GM12878 (cell line): Measurements from ENCODE around the gene DCAF6. TPM values are rescaled to one million over a fixed set of nuclear protein-coding genes. Genes with fewer than 3 reads are reported as not detected.

ENCODE experiments used
- ATAC-seq: fragments of 200-7000 bp; cut with Tn5 transposase; 3 replicates; pipeline ENCODE4 v1.9.1; 2020; ENCODE audit warnings: mild to moderate bottlenecking, moderate library complexity
- BruUV-seq: library from RNA; stranded (reverse); fragments of 400-500 nt; replicated peaks from 2 replicates; lab custom pipeline; 2021; lab: Mats Ljungman, UMichigan
- CTCF ChIA-PET: fragments of 300-600 bp; sonication (Branson Sonifier 250); formaldehyde crosslinking; extraction: SDS; loops from one replicate; lab custom pipeline; 2021; ENCODE audit warnings: inconsistent platforms; lab: Yijun Ruan, JAX
- POLR2A ChIA-PET: fragments of 350-600 bp; formaldehyde crosslinking; extraction: SDS; loops from one replicate; lab custom pipeline; 2021; ENCODE audit warnings: inconsistent platforms; lab: Charles Lee
- RAD21 ChIA-PET: fragments of 300-600 bp; sonication (Branson Sonifier 250); formaldehyde crosslinking; loops from one replicate; lab custom pipeline; 2023; ENCODE audit warnings: antibody characterized with exemption; ENCODE audit not compliant: unreplicated experiment; lab: Charles Lee
- SMC1A ChIA-PET: fragments of 300-600 bp; sonication (Branson Sonifier 250); formaldehyde crosslinking; loops from one replicate; lab custom pipeline; 2023; ENCODE audit not compliant: unreplicated experiment, uncharacterized antibody; lab: Charles Lee
- DNase-seq: peaks from one replicate; pipeline ENCODE4 v3.0.0-alpha.2; 2011; ENCODE audit warnings: low read depth, low spot score
- FAIRE-seq: peaks from 3 replicates; lab custom pipeline; 2011; peaks lifted over from hg19 to GRCh38; lab: Jason Lieb, UNC
- H2AFZ ChIP-seq: 2 replicates; pipeline ENCODE4 v1.6.0; 2011; ENCODE audit warnings: low read depth, low read length, control low read depth; ENCODE audit not compliant: control insufficient read depth
- H3K27ac ChIP-seq: 2 replicates; pipeline ENCODE4 v1.5.1; 2011; ENCODE audit warnings: control low read depth; ENCODE audit not compliant: control insufficient read depth, insufficient read depth
- H3K27me3 ChIP-seq, 2 experiments: replicated peaks in 1 of 2; 2 replicates each; pipeline versions ENCODE4 v1.6.0 to v1.6.1; 2011; ENCODE audit warnings: low read length in 1 of 2; ENCODE audit not compliant: control insufficient read depth in 2 of 2, insufficient read depth in 2 of 2
- H3K36me3 ChIP-seq, 2 experiments: 2 replicates each; pipeline ENCODE4 v1.5.1; 2011; ENCODE audit warnings: low read length in 1 of 2; ENCODE audit not compliant: control insufficient read depth in 2 of 2, insufficient read depth in 2 of 2
- H3K4me1 ChIP-seq: 2 replicates; pipeline ENCODE4 v1.6.1; 2011; ENCODE audit warnings: mild to moderate bottlenecking, low read length, moderate library complexity, mixed read lengths; ENCODE audit not compliant: control insufficient read depth, insufficient read depth
- H3K4me2 ChIP-seq: 2 replicates; pipeline ENCODE4 v1.6.0; 2011; ENCODE audit warnings: control low read depth; ENCODE audit not compliant: control insufficient read depth, insufficient read depth
- H3K4me3 ChIP-seq: fragments of 200-600 bp; sonication (generic); 2 replicates; pipeline ENCODE4 v1.5.1; 2016
- H3K79me2 ChIP-seq: 2 replicates; pipeline ENCODE4 v1.6.0; 2011; ENCODE audit warnings: low read length; ENCODE audit not compliant: control insufficient read depth, insufficient read depth
- H3K9ac ChIP-seq: 2 replicates; pipeline ENCODE4 v1.8.0; 2011; ENCODE audit warnings: low read length, control low read depth, mixed read lengths; ENCODE audit not compliant: control insufficient read depth, insufficient read depth
- H3K9me3 ChIP-seq: replicated peaks from 3 replicates; pipeline ENCODE4 v1.5.1; 2011; ENCODE audit warnings: mild to moderate bottlenecking, low read length; ENCODE audit not compliant: control insufficient read depth, insufficient read depth
- H4K20me1 ChIP-seq: 2 replicates; pipeline ENCODE4 v1.6.0; 2011; ENCODE audit not compliant: control insufficient read depth, insufficient read depth
- ATF7 ChIP-seq: fragments of 450-650 bp; IDR thresholded peaks from 2 replicates; pipeline ENCODE4 v1.6.1; 2016; ENCODE audit warnings: low read depth, mild to moderate bottlenecking
- DPF2 ChIP-seq: fragments of 450-650 bp; IDR thresholded peaks from 2 replicates; pipeline ENCODE4 v1.6.1; 2017; ENCODE audit warnings: mild to moderate bottlenecking
- EED ChIP-seq: sonication (generic); IDR thresholded peaks from 2 replicates; pipeline ENCODE4 v1.6.1; 2016; ENCODE audit warnings: antibody characterized with exemption, low read depth
- ESRRA ChIP-seq: IDR thresholded peaks from 2 replicates; pipeline ENCODE4 v1.6.1; 2012; ENCODE audit warnings: mild to moderate bottlenecking, low read length, improper control_type of control experiment
- FOS ChIP-seq: IDR thresholded peaks from 3 replicates; pipeline ENCODE4 v1.6.1; 2011; ENCODE audit warnings: borderline replicate concordance; ENCODE audit not compliant: insufficient read length; ENCODE audit errors: extremely low read depth
- KLF5 ChIP-seq: fragments of 450-650 bp; IDR thresholded peaks from 2 replicates; pipeline ENCODE4 v1.6.1; 2014; ENCODE audit warnings: mild to moderate bottlenecking; ENCODE audit not compliant: partially characterized antibody
- LARP7 ChIP-seq: fragments of 450-650 bp; IDR thresholded peaks from 2 replicates; pipeline ENCODE4 v1.6.1; 2017; ENCODE audit warnings: mild to moderate bottlenecking
- PAX8 ChIP-seq: fragments of 450-650 bp; IDR thresholded peaks from 2 replicates; pipeline ENCODE4 v1.6.1; 2017; ENCODE audit warnings: mild to moderate bottlenecking, moderate library complexity
- POLR2A ChIP-seq: IDR thresholded peaks from 2 replicates; pipeline ENCODE4 v1.6.1; 2011; ENCODE audit warnings: low read depth, mild to moderate bottlenecking, low read length
- SUPT20H ChIP-seq: IDR thresholded peaks from 2 replicates; pipeline ENCODE4 v1.6.1; 2011; ENCODE audit warnings: low read depth, mild to moderate bottlenecking, low read length, moderate library complexity, borderline replicate concordance; ENCODE audit not compliant: control insufficient read depth
- TBL1XR1 ChIP-seq: IDR thresholded peaks from 2 replicates; pipeline ENCODE4 v1.6.1; 2012; ENCODE audit warnings: low read depth, low read length, improper control_type of control experiment
- WRNIP1 ChIP-seq: IDR thresholded peaks from 2 replicates; pipeline ENCODE4 v1.6.1; 2011; ENCODE audit warnings: low read depth, low read length, improper control_type of control experiment, borderline replicate concordance
- WGBS: methylation state at CpG from one replicate; pipeline ENCODE4 v1.1.6; 2016; ENCODE audit warnings: low lambda C conversion rate; ENCODE audit not compliant: insufficient replicate concordance, insufficient coverage; ENCODE audit errors: missing lambda C conversion rate; 5-methylcytosine and 5-hydroxymethylcytosine counted together
- in situ Hi-C: fragments of 300-500 bp; cut with MboI; formaldehyde crosslinking; loops from 9 replicates; pipeline ENCODE4 v1.14.3; 2018; ENCODE audit warnings: mixed read lengths
- intact Hi-C: fragments of 100-400 bp; cut with micrococcal nuclease; formaldehyde crosslinking; loops from one replicate; pipeline ENCODE4 v1.14.2; 2022; ENCODE audit not compliant: unreplicated experiment
- polyA plus RNA-seq, 11 experiments: library from polyadenylated mRNA; depleted of rRNA in 4 of 11; unstranded in 6 of 11; stranded (reverse) in 5 of 11; fragments of >200 nt; fragmentation: Nextera tagmentation in 4 of 11; fragmentation: Illumina TruSeq in 1 of 11; extraction: Ambion mirVana in 4 of 11; extraction: Trizol in 1 of 11; gene quantifications; 1 replicate in 1 of 11; 2 replicates in 10 of 11; pipeline versions ENCODE4 v1.2.1 to v1.2.3, GENCODE V29; 2011 to 2016; ENCODE audit warnings: inconsistent platforms in 2 of 11, missing spikeins in 2 of 11, low read depth in 1 of 11
- total RNA-seq, 4 experiments: library from RNA; depleted of rRNA in 3 of 4; stranded (reverse); fragments of >200 nt in 3 of 4; fragmentation: Illumina TruSeq in 1 of 4; extraction: Trizol in 1 of 4; gene quantifications; 2 replicates each; pipeline versions ENCODE4 v1.2.1 to v1.2.3, GENCODE V29; 2013 to 2021
- TF ChIP-seq, protein P1 (sequence below): IDR thresholded peaks from 2 replicates; pipeline ENCODE4 v1.6.1; 2011; ENCODE audit warnings: borderline replicate concordance, low read depth, mild to moderate bottlenecking, moderate library complexity, mixed read lengths, low read length; ENCODE audit not compliant: insufficient read depth; ENCODE audit errors: extremely low read length
- TF ChIP-seq, protein P2 (sequence below): IDR thresholded peaks from 2 replicates; pipeline ENCODE4 v1.6.1; 2011; ENCODE audit warnings: mild to moderate bottlenecking, low read depth, low read length, moderate library complexity; ENCODE audit not compliant: insufficient replicate concordance
- TF ChIP-seq, protein P3 (sequence below): fragments of 450-650 bp; IDR thresholded peaks from 2 replicates; pipeline ENCODE4 v1.6.1; 2016; ENCODE audit warnings: mild to moderate bottlenecking
- TF ChIP-seq, protein P4 (sequence below): IDR thresholded peaks from 2 replicates; pipeline ENCODE4 v1.6.1; 2012; ENCODE audit warnings: mild to moderate bottlenecking, low read depth, low read length

DCAF6 gene
- total and polyA plus RNA-seq, 10 of the 15 experiments (the other 5 are each of a cell fraction or from before 2014, with no cell fraction given) = 11.4 to 62.7 (median 33.0) TPM

DNA sequence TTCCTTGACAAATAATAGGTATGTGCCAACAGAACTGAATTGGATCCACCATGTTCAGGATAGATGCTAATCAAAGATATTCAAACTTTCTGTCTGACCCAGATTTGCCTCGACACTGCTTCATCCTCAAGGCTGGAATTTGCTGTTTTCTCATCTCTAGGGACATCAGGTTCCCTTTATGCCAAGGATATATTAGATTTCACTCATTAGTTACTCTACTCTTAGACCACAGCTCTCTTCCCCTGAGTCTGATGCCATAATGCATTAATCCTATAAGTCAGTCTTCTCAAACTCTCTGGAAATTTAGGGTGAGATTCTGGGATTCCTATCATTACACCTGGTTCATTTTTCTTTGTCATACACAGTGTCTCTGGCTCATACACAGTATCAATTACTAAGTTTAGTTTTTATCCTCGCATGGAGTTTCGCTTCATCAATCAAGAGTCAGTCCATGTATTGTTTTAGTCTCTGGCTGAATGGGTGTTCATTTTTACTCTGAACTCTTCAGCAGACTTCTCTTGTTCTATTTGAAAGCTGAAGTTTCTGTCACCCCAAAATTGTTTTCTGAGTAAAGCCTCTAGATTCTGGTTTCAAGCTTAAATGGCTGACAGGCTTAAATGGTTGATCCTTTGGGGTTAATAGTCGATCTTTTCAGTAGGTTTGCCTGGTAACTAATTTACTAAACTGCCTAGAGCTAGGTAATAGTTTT lies 9.3 kb upstream of the DCAF6 start (continued):
- TF ChIP-seq, protein P1, sequence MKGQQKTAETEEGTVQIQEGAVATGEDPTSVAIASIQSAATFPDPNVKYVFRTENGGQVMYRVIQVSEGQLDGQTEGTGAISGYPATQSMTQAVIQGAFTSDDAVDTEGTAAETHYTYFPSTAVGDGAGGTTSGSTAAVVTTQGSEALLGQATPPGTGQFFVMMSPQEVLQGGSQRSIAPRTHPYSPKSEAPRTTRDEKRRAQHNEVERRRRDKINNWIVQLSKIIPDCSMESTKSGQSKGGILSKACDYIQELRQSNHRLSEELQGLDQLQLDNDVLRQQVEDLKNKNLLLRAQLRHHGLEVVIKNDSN = no peak
- TF ChIP-seq, protein P2, sequence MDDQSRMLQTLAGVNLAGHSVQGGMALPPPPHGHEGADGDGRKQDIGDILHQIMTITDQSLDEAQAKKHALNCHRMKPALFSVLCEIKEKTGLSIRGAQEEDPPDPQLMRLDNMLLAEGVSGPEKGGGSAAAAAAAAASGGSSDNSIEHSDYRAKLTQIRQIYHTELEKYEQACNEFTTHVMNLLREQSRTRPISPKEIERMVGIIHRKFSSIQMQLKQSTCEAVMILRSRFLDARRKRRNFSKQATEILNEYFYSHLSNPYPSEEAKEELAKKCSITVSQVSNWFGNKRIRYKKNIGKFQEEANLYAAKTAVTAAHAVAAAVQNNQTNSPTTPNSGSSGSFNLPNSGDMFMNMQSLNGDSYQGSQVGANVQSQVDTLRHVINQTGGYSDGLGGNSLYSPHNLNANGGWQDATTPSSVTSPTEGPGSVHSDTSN = no peak
- TF ChIP-seq EED = no peak

DNA sequence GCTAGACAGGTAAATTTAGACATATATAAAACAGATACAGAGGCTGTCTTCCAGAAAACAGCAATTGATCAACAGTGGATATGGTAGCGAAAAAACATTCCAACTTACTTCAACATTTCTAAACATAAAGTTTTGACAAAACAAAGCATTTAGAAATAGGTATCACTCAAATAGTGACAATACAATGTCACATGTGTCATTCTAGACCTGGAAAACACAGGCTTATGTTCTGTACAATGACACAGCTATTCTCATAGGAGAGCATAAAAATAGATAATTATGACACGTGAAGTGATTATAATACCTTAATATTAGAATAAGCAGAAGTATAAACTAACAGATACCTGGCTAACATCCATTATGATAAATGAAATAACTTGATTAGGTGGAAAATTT lies 8.0 kb upstream of the DCAF6 start:
- Histone ChIP-seq H3K4me1 (peaks cover 5% of the 10 kb centered on the region; the same call in 1 of the 2 replicates), H3K4me2 (no peak overlapping the region), H3K9ac (no peak overlapping the region), H3K27ac (no peak overlapping the region), H4K20me1 (no peaks in the 10 kb centered on the region), H3K36me3 (no peaks in the 10 kb centered on the region; a peak in 1 of 4 replicates), H3K4me3 (no peak overlapping the region), H3K27me3 (no peaks in the 10 kb centered on the region), H3K9me3 (no peaks in the 10 kb centered on the region), H3K79me2 (peaks cover 25% of the 10 kb centered on the region), H2AFZ (no peak overlapping the region)
- BruUV-seq = no TSS peak
- in situ Hi-C loops (no loop called here), intact Hi-C loops (no loop called here)
- POLR2A ChIA-PET = interaction anchor here (1.3 to 2.2 kb wide), 3 partner anchors 8 to 213 kb away, joined by 3 to 20 read pairs (median 3); partner anchors contain the start of genes DCAF6 and MPC2
- no peak for ATAC-seq
- no peak for DNase-seq
- 95% methylated on average over 2 of the region's 2 CpGs for WGBS
- FAIRE-seq = no peak
- SMC1A ChIA-PET = interaction anchor here (1.0 to 1.8 kb wide), 6 partner anchors 10 to 73 kb away, joined by 3 to 9 read pairs (median 3); partner anchors contain the start of gene ADCY10
- RAD21 ChIA-PET = interaction anchor here (0.7 to 1.6 kb wide), 4 partner anchors 8 to 252 kb away, joined by 3 to 12 read pairs (median 6); partner anchors contain the start of genes DCAF6 and MPC2
- CTCF ChIA-PET = interaction anchor here (1.3 to 1.6 kb wide), 2 partner anchors 30 to 154 kb away, joined by 4 to 5 read pairs; no protein-coding TSS in a partner anchor
- no peak for TF ChIP-seq TBL1XR1
- no peak for TF ChIP-seq DPF2
- TF ChIP-seq, protein P3, sequence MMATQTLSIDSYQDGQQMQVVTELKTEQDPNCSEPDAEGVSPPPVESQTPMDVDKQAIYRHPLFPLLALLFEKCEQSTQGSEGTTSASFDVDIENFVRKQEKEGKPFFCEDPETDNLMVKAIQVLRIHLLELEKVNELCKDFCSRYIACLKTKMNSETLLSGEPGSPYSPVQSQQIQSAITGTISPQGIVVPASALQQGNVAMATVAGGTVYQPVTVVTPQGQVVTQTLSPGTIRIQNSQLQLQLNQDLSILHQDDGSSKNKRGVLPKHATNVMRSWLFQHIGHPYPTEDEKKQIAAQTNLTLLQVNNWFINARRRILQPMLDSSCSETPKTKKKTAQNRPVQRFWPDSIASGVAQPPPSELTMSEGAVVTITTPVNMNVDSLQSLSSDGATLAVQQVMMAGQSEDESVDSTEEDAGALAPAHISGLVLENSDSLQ = no peak
- TF ChIP-seq KLF5 = no peak
- TF ChIP-seq PAX8 = no peak
- no peak for TF ChIP-seq ATF7
- TF ChIP-seq ESRRA = no peak
- TF ChIP-seq WRNIP1 = no peak
- no peak for TF ChIP-seq LARP7
- no peak for TF ChIP-seq FOS
- TF ChIP-seq POLR2A = no peak
- no peak for TF ChIP-seq SUPT20H
- TF ChIP-seq, protein P4, sequence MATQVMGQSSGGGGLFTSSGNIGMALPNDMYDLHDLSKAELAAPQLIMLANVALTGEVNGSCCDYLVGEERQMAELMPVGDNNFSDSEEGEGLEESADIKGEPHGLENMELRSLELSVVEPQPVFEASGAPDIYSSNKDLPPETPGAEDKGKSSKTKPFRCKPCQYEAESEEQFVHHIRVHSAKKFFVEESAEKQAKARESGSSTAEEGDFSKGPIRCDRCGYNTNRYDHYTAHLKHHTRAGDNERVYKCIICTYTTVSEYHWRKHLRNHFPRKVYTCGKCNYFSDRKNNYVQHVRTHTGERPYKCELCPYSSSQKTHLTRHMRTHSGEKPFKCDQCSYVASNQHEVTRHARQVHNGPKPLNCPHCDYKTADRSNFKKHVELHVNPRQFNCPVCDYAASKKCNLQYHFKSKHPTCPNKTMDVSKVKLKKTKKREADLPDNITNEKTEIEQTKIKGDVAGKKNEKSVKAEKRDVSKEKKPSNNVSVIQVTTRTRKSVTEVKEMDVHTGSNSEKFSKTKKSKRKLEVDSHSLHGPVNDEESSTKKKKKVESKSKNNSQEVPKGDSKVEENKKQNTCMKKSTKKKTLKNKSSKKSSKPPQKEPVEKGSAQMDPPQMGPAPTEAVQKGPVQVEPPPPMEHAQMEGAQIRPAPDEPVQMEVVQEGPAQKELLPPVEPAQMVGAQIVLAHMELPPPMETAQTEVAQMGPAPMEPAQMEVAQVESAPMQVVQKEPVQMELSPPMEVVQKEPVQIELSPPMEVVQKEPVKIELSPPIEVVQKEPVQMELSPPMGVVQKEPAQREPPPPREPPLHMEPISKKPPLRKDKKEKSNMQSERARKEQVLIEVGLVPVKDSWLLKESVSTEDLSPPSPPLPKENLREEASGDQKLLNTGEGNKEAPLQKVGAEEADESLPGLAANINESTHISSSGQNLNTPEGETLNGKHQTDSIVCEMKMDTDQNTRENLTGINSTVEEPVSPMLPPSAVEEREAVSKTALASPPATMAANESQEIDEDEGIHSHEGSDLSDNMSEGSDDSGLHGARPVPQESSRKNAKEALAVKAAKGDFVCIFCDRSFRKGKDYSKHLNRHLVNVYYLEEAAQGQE = no peak
